DMS53 treated with DMSO at 0.1 percent for 48 hours (cell line): ENCODE data around the gene PDIA6.

Experiments
- DNase-seq: peaks from one replicate; lab custom pipeline; 2025; ENCODE audit not compliant: unreplicated experiment; lab: John Stamatoyannopoulos, UW

Gene PDIA6

DNA sequence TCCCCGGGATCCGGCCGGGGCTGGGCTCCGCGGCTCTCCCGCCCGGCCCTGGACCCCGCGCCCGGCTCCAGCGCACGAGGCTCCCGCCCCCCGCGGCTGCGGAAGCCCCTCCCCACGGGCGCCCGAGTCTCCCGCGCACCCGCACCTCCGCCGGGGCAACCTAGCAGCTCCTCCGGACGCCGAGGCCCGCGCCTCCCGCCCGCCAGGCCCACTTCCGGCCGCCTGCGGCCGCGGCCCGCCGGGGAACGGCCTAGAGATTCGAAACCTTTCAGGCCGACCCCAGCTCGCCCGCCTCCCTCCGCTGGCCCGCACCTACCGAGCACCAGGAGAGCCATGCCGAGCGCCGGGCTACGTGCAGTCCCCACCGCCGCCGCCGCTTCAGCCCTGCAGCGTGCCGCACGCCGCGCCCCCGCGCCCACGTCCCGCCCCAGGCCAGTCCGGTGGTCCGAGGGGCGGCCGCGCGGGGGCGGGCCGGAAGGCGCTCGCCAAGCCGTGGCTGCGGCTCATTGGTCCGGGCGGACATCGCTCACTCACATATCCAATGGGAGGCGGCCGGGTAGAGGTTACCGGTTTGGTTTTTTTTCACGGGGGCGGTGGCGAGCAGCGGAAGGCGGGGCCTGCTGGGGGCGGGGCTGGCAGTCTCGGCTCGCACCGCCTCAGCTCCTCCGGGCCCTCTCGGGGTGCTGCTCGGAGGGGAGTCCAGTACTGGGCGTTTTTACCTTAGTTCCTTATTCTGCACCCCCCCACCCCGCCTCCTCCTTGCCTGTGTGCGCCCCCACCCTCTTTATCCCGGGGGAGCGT lies at the start of gene PDIA6:
TSS of gene PDIA6 (minus strand) at position 424 of the 801 bp plus-strand sequence. CDS start at position 335, 89 bp downstream.
- peak; percentile 81 for DNase-seq

DNA sequence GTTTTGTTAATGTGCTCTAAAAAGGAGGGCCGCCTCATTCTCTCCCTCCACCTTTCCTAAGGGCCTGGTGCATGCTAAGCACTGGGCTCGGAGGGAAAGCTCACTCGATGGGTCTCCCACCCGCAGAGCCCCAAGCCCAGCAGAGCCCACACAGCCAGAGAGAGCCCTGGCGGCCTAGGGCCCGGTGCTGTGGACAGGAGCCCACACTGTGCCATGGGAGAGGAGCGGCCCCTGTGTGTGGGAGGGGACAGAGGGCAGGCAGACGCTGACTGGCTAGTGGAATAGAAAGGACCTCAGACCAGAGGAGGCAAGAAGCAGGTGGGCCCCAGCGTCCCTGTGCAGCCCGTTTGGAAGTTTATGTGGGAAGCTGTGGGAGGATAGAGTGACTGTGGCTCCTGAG lies 49.7 kb upstream of the PDIA6 start:
- no peak for DNase-seq

DNA sequence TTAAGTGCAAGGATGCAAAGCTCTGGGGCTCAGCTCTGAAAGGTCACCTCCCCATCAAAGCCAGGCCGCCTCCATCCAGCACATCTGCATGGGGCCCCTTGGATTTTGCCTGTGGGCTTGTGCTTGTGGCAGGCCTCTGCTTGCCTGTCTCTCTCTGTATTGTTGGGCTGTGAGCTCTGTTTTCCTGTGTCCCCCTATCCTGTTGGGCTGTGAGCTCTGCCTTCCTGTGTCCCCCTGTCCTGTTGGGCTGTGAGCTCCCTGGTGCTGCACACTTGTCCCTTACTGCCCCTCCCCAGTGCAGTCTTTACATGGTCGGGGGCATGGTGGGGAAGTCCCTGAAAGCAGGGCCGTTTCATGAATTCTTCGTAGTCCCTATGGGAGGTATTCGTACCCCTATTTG lies 49.2 kb upstream of the PDIA6 start:
- no peak for DNase-seq

- DNase-seq, result no peak
These were observed 48.3 kb upstream of the PDIA6 start for GRCh38 chr2:10860814-10861325.

GRCh38 chr2:10860081-10860813 lies 47.7 kb upstream of the PDIA6 start:
- no peak for DNase-seq

DNA sequence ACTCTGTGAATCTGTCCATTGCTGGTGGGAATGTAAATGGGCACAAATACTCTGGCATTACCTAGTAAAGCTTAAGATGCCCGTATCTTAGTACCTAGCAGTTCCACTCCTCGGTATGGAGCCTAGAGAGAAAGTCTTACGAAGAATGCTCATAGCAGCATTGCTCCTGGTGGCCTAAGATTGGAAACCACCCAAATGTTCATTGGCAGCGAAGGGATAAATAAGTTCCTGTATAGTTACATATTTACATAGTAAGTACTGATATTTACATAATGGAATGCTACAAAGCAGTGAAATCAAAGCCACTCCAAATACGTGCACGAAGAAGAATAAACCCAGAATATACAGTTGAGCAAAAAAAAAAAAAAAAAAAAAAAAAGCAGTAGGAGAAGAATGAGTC lies 46.7 kb upstream of the PDIA6 start:
- DNase-seq, result no peak

GRCh38 chr2:10848541-10848940 lies 36.0 kb upstream of the PDIA6 start:
- no peak for DNase-seq

- no peak for DNase-seq
These were observed 34.4 kb upstream of the PDIA6 start for GRCh38 chr2:10847008-10847407.

DNA sequence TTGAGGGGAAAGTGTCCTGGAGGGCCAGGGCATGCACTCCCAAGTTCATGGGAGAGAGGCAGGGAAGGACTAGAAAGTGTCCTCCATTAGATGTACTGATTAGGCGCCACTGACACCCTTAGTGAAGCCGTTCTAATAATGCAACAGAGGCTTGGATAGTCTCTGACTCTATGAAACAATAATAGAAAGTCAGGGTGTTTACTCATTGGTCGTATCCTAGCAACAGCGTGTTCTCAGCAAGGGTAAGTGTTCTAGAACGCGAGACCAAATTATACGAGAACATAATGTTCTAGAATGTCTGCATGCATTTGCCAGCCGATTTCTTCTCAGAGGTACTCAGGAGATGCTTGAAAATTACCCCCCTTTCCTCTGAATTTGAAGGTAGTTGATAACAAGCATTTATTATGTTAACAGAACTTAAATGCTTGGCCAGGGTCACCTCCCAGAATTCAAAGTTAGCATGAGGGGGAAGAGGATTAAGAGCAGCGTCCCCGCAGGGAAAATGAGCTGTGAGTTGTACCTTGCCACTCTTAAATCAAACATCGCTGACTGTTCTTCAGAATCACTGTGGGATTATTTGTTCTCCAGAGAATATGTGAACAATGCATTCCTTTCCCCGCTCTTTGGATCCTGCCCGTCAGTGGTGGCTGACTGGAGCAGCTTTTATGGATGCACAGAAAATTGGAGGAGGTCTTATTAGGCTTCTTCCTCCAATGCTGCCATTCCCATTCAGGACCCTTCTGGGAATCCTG lies 33.7 kb upstream of the PDIA6 start:
- DNase-seq, result no peak

DNA sequence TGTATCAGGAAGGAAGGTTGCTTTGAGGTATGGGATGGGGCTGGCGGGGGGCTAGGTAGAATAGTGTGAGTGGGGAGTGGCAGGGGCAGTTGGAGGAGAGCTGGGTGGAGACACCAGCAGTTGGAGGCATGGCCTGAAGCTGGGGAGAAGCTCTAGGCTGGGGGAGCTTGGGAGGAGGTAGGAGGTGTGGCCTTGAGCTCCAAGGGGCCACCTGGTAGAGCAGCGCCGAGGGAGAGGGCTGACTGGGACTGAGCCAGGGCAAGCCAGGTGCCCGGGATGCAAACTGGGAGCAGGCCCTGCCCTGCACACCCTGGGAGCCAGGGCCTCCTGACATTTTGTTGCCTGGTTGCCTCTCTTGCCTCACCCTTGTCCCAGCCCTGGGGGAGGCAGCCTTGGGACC lies 33.1 kb upstream of the PDIA6 start:
- no peak for DNase-seq

- peak; percentile 22 for DNase-seq
These were observed 31.5 kb upstream of the PDIA6 start for GRCh38 chr2:10844097-10844496.

DNA sequence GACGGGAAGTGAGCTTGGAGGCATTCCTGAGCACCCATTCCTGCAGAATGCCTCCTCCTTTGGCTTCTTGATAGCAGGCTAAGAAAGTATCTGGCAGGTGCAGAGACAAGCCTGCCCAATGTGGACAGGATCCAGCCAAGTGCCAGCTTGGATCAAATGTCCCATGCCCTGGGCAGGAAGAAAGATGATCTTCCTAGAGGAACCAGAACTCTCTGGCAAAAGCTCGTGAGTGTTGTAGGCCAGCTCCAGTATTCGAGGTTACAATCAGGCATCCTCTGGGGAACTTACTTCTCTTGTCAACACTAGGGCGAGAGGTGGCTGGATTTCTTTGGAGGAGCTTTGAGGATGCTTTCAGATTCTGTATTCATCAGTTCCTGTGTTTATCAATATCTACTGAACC lies 29.9 kb upstream of the PDIA6 start:
- no peak for DNase-seq

DNA sequence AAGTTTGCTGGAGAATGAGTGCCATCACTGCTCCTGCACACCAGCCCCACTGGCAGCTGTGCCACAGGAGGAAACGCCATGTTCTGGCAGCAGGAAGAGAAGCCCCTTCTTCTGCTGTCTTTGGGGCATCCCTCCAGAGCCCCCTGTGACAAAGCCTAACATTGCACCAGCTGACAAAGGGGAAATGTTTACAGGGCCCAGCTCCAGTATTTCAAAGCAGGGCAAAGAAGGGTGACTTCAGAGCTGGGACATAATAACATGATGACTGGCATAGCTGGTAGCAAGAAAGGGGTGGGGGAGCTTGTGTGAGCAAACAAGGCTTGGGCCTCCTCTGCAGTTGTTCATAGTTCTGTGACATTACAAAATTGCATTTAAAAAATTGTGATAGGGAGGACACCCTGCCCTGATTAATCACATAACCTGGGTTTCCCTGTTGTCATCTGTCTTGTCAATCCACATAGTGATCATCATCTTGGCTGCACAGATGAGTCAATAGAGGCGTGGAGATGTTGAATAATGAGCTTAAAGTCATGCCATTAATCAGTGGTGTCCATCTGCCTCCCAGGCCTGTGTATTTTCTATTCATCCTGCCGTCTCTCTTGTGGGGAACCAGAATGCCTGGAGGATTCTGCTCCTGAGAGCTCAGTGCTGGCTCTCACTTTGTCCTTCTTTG lies 29.1 kb upstream of the PDIA6 start:
- DNase-seq, result no peak

GRCh38 chr2:10839813-10840212 lies 27.2 kb upstream of the PDIA6 start:
- DNase-seq, result no peak

DNA sequence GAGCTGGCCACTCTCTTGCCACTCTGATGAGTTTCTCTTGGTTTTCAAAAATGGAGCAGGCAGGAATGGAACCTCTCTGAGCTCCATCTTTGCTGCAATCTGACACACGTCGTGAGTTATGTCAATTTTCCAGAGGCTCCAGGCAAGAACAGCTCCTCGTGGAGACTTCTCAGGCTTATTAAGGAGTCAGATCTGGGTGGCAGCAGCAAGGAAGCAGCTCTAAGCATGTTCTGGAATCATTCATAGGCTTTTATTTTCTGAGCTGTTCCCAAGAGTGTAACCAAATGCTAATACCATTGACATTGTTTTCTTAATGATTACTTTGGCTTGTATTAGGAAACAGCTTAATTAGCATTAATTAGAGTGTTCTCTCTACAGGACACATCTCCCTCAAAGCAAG lies 26.1 kb upstream of the PDIA6 start:
- DNase-seq, result no peak

DNA sequence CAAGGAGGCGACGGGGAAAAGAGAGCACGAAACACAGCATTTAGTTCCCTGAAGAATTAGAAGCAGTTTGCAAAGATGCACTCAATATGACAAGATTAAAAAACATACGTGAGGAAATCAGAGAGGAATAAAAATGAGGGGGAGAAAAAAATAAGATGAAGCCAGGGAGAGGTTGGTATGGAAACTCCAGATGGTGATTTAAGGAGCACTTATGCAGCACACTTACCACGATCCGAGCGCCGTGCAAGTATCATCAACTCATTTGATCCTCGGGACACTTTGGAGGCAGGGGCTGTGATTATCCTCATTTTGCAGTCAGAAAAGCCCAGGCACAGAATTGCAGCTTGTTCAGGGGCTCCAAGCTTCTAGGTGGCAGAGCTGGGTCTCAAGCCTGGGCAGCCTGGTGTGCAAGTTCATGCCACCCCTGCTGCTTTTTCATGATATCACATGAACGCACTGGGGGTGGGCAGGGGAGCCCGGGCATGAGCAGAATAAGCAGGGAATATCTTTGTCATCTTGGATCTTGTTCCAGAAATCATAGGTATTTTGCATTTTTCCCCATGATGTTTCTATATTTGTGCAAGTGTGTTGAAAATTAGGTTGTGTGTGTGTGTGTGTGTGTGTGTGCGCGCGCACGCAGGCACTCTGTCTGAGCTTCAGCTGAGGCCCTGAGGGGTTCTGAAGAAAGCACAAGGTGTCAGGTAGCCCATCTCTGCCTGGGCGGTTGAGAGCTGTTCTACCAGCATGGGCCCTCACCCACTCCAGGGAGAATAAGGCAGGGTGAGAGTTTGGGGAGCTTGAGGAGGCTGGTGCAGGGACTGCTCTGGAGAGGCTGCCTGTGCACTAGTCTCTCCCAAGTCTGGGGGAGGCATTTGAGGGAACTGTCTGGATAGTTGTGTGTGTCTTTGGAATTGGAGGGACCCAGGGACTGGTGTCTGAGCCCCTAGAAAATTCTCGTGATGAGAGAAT lies 25.0 kb upstream of the PDIA6 start:
- DNase-seq, result no peak

DNA sequence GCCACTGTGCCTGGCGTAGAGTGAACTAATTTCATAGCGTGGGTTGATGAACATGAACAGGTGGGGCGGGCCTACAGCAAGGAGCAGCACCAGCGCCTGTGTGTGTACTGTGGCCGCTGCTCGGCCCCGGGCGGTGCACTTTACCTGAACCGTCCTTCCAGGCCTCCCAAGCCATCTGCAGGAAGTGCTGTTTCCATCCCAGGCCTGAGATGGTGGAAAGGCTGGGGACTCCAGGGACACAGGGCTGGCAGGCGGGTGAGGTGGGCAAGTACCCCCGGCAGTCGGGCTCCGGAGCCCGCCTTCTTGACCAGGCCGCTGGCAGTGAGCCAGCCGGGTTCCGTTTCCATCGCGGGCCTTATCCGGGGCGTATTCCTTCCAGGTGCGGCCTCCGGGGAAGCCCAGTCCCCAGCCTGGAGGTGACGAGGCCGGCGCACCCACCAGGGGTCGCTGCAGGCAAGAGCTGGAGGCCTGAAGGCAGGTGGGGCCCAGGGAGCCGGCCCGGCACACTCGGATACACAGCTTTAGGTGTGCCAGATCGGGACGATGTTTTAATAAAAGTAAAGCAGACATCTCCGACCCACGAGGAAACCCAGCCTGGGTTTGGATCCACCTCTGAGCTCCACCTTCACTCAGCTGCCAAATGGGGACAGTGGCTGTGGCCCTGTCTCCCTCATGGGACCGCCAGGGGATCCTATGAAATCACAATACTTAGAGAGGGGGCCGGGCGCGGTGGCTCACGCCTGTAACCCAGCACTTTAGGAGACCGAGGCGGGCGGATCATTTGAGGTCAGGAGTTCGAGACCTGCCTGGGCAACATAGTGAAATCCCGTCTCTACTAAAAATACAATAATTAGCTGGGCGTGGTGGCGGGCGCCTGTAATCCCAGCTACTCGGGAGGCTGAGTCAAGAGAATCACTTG lies 22.7 kb upstream of the PDIA6 start:
- peak; percentile 68 for DNase-seq

DNA sequence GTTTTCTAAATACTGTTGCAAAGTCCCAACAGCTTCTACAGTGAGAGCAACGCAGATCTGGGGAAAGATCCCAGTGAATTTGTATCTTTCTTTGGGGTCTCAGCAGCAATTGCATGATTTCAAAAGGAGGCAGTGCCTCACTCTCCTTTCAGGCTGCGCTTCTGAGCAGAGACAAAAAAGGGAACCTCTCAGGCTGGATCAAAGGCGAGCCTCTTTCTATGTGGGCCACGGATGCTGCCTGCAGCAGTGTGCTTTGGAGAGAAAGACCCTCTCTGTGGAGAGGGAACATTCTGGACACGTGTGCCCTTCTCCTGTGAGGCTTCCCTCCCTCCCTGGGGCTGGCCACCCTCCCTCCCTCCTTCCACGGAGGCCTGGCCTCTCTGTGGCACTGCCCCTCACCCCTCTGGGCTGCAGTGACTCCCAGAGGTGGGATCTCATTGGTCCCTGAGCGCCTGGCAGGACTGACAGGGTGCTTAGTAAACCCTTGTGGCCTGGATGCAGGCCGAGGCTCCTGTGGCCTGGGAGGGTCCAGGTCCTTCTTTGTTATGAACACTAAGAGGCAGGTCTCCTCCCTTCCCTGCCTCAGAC lies 21.6 kb upstream of the PDIA6 start:
- no peak for DNase-seq
